HEK293T (cell line): Measurements from ENCODE around the gene EIPR1.

ENCODE experiments used
- CTCF ChIA-PET: fragments of 350-600 bp; formaldehyde crosslinking; extraction: SDS; loops from one replicate; lab custom pipeline; 2021; ENCODE audit warnings: antibody characterized with exemption, inconsistent platforms; lab: Yijun Ruan, JAX
- POLR2A ChIA-PET: fragments of 350-600 bp; formaldehyde crosslinking; extraction: SDS; loops from one replicate; lab custom pipeline; 2020; ENCODE audit warnings: antibody characterized with exemption, inconsistent platforms; lab: Yijun Ruan, JAX
- DNase-seq: peaks from one replicate; pipeline ENCODE4 v3.0.0; 2012; ENCODE audit warnings: mixed read lengths; ENCODE audit errors: extremely low spot score
- ARNT ChIP-seq: fragments of 450-650 bp; IDR thresholded peaks from 2 replicates; pipeline ENCODE4 v1.6.1; 2017; ENCODE audit warnings: mild to moderate bottlenecking
- BHLHE40 ChIP-seq: fragments of 450-650 bp; IDR thresholded peaks from 2 replicates; pipeline ENCODE4 v1.6.1; 2016; ENCODE audit warnings: mild to moderate bottlenecking, moderate library complexity, borderline replicate concordance
- CTBP1 ChIP-seq: fragments of 450-650 bp; IDR thresholded peaks from 2 replicates; pipeline ENCODE4 v1.6.1; 2016; ENCODE audit warnings: borderline replicate concordance
- ELF4 ChIP-seq: fragments of 450-650 bp; IDR thresholded peaks from 2 replicates; pipeline ENCODE4 v1.6.1; 2017; ENCODE audit warnings: antibody characterized with exemption
- FOXA1 ChIP-seq: fragments of 450-650 bp; IDR thresholded peaks from 2 replicates; pipeline ENCODE4 v1.6.1; 2016; ENCODE audit warnings: mild to moderate bottlenecking
- FOXK2 ChIP-seq: fragments of 450-650 bp; IDR thresholded peaks from 2 replicates; pipeline ENCODE4 v1.6.1; 2016; ENCODE audit warnings: mild to moderate bottlenecking
- FOXM1 ChIP-seq: fragments of 450-650 bp; IDR thresholded peaks from 2 replicates; pipeline ENCODE4 v1.6.1; 2017; ENCODE audit warnings: mild to moderate bottlenecking, borderline replicate concordance
- HDGF ChIP-seq: fragments of 450-650 bp; IDR thresholded peaks from 2 replicates; pipeline ENCODE4 v1.6.1; 2017; ENCODE audit warnings: antibody characterized with exemption, borderline replicate concordance
- L3MBTL2 ChIP-seq: fragments of 450-650 bp; conservative IDR thresholded peaks from 2 replicates; pipeline ENCODE4 v1.6.1; 2016; ENCODE audit warnings: mild to moderate bottlenecking
- LEF1 ChIP-seq: fragments of 450-650 bp; IDR thresholded peaks from 2 replicates; pipeline ENCODE4 v1.6.1; 2017; ENCODE audit warnings: mild to moderate bottlenecking, borderline replicate concordance
- NFRKB ChIP-seq: fragments of 450-650 bp; IDR thresholded peaks from 2 replicates; pipeline ENCODE4 v1.6.1; 2016; ENCODE audit warnings: mild to moderate bottlenecking, moderate library complexity
- PKNOX1 ChIP-seq: fragments of 450-650 bp; IDR thresholded peaks from 2 replicates; pipeline ENCODE4 v1.6.1; 2016
- SP1 ChIP-seq: fragments of 450-650 bp; IDR thresholded peaks from 2 replicates; pipeline ENCODE4 v1.6.1; 2017
- SUZ12 ChIP-seq: fragments of 450-650 bp; IDR thresholded peaks from 2 replicates; pipeline ENCODE4 v1.6.1; 2016; ENCODE audit warnings: mild to moderate bottlenecking
- TARDBP ChIP-seq: fragments of 450-650 bp; IDR thresholded peaks from 2 replicates; pipeline ENCODE4 v1.6.1; 2016
- ZNF384 ChIP-seq: fragments of 450-650 bp; IDR thresholded peaks from 2 replicates; pipeline ENCODE4 v1.6.1; 2016

Gene EIPR1

GRCh38 chr2:3214806-3215404 is 162.7 kb downstream of the EIPR1 start:
- DNase-seq = no peak
- ChIA-PET CTCF (no interaction called here), POLR2A (no interaction called here)
- no peak for TF ChIP-seq HDGF
- no peak for TF ChIP-seq SUZ12
- TF ChIP-seq SP1 = no peak
- no peak for TF ChIP-seq ZNF384

GRCh38 chr2:3214065-3214464 is 163.6 kb downstream of the EIPR1 start:
- POLR2A ChIA-PET = no interaction called here
- CTCF ChIA-PET = no interaction called here
- DNase-seq = no peak
- TF ChIP-seq HDGF = no peak
- no peak for TF ChIP-seq ARNT
- TF ChIP-seq SUZ12 = no peak
- TF ChIP-seq CTBP1 = no peak

GRCh38 chr2:3212984-3213383 is 164.6 kb downstream of the EIPR1 start:
- ChIA-PET CTCF (no interaction called here), POLR2A (no interaction called here)
- TF ChIP-seq ZNF384 (no peak), FOXM1 (no peak), SUZ12 (no peak), FOXK2 (no peak), L3MBTL2 (no peak), NFRKB (no peak), BHLHE40 (no peak), PKNOX1 (no peak), SP1 (no peak), CTBP1 (no peak), ARNT (no peak)
- DNase-seq = no peak

- POLR2A ChIA-PET = no interaction called here
- CTCF ChIA-PET = no interaction called here
- TF ChIP-seq ARNT (no peak), HDGF (no peak), FOXM1 (no peak), NFRKB (no peak), FOXK2 (no peak), FOXA1 (no peak), CTBP1 (no peak), ELF4 (no peak), PKNOX1 (no peak), ZNF384 (no peak), LEF1 (no peak), SP1 (no peak), BHLHE40 (no peak), L3MBTL2 (no peak), SUZ12 (no peak)
- DNase-seq = no peak
Measured at GRCh38 chr2:3212061-3212362, 165.6 kb downstream of the EIPR1 start.

- no peak for TF ChIP-seq ELF4
- CTCF ChIA-PET = no interaction called here
- DNase-seq = no peak
- POLR2A ChIA-PET = no interaction called here
Measured at GRCh38 chr2:3211256-3212060, 166.2 kb downstream of the EIPR1 start.

GRCh38 chr2:3210257-3210656 is 167.4 kb downstream of the EIPR1 start:
- ChIA-PET CTCF (no interaction called here), POLR2A (no interaction called here)
- no peak for TF ChIP-seq BHLHE40
- no peak for TF ChIP-seq FOXM1
- TF ChIP-seq FOXK2 = no peak
- DNase-seq = no peak

- DNase-seq = no peak
- CTCF ChIA-PET = no interaction called here
- POLR2A ChIA-PET = no interaction called here
- TF ChIP-seq TARDBP (no peak), CTBP1 (no peak), SP1 (no peak), ELF4 (no peak), ARNT (no peak), PKNOX1 (no peak), FOXA1 (no peak), FOXM1 (no peak), LEF1 (no peak), FOXK2 (no peak), BHLHE40 (no peak), SUZ12 (no peak), NFRKB (no peak), L3MBTL2 (no peak)
Measured at GRCh38 chr2:3209258-3209657, 168.4 kb downstream of the EIPR1 start.
